Skeletal muscle tissue (tissue), 4 donors: ENCODE results near the gene CAMKMT. TPM values are rescaled to one million over a fixed set of nuclear protein-coding genes. Genes with fewer than 3 reads are reported as not detected.

Source experiments
- H3K27ac ChIP-seq: one replicate; pipeline ENCODE4 v1.7.0; 2013; ENCODE audit warnings: mild to moderate bottlenecking, low read depth, low read length, inconsistent platforms
- H3K27me3 ChIP-seq, 3 donors: one replicate each; pipeline ENCODE4 v1.7.0; 2013; ENCODE audit warnings: low read length in 3 of 3; ENCODE audit not compliant: control insufficient read depth in 3 of 3, insufficient read depth in 3 of 3
- H3K36me3 ChIP-seq, 3 donors: one replicate each; pipeline ENCODE4 v1.7.0; 2013; ENCODE audit warnings: low read length in 3 of 3; ENCODE audit not compliant: control insufficient read depth in 3 of 3, insufficient read depth in 3 of 3
- H3K4me1 ChIP-seq, 3 donors: one replicate each; pipeline ENCODE4 v1.7.0; 2013; ENCODE audit warnings: low read length in 3 of 3, mild to moderate bottlenecking in 3 of 3; ENCODE audit not compliant: control insufficient read depth in 3 of 3, insufficient read depth in 3 of 3
- H3K4me3 ChIP-seq, 3 donors: one replicate each; pipeline ENCODE4 v1.7.0; 2013; ENCODE audit warnings: low read length in 3 of 3
- H3K9ac ChIP-seq, 3 donors: one replicate each; pipeline ENCODE4 v1.7.0; 2013; ENCODE audit warnings: low read length in 3 of 3, mild to moderate bottlenecking in 3 of 3, moderate library complexity in 2 of 3, low read depth in 1 of 3
- H3K9me3 ChIP-seq, 3 donors: one replicate each; pipeline ENCODE4 v1.7.0; 2013; ENCODE audit warnings: low read length in 3 of 3; ENCODE audit not compliant: control insufficient read depth in 3 of 3
- total RNA-seq: library from RNA; depleted of rRNA; stranded (reverse); fragments of >200 nt; gene quantifications from one replicate; pipeline ENCODE4 v1.2.3, GENCODE V29; 2014
- donor health status: Osteomylitis.

The CAMKMT gene
- total RNA-seq, 1 donor from 2014 or later = 5.2 TPM

DNA sequence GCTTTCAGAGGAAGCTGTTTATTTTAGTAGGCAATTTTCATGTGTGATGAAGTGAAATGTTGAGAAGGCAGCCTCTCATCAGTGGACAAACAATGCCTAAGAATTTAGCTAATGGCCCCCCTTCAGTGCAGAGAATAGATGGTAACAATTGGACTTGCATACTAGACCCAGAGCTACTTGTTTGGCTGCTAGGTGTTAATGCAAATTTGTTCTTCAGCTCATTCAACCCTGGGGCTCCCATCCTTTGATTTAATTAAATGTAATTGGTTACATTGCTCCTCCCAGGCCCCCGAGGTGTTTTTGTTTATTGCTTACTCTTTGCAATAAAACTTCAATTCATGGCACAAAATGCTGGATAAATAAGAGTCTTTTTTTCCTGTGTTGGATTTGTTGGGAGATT is 68.6 kb downstream of the CAMKMT start:
- Histone ChIP-seq H3K4me1 (no peaks in the 10 kb centered on the region), H3K27me3 (no peaks in the 10 kb centered on the region), H3K9me3 (no peaks in the 10 kb centered on the region), H3K27ac (no peak overlapping the region), H3K36me3 (no peaks in the 10 kb centered on the region), H3K9ac (no peak overlapping the region), H3K4me3 (no peak overlapping the region)

DNA sequence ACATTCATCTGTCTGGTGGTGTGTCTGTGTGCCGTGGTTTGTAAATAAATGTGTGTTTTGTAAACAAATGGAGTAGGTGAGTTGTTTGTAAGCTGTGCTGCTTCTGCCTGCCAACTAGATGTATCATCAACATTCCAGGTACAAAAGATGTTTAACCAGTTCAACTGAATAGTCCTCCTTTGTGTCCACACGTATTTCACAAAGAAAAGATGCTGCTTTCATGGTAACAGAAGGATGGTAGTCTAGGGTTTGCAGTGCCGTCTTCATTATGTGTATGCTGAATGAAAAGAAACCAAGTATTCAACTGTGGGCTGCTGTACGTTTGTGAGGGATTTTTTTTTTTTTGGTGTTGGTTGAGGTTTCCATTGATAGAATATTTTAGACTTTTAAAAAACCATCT is 72.1 kb downstream of the CAMKMT start:
- H3K9me3 ChIP-seq = no peaks in the 10 kb centered on the region
- H3K4me1 ChIP-seq = no peaks in the 10 kb centered on the region
- H3K27me3 ChIP-seq = no peaks in the 10 kb centered on the region
- H3K4me3 ChIP-seq = no peak overlapping the region
- H3K9ac ChIP-seq = no peak overlapping the region
- no peaks in the 10 kb centered on the region for H3K36me3 ChIP-seq
- no peak overlapping the region for H3K27ac ChIP-seq

DNA sequence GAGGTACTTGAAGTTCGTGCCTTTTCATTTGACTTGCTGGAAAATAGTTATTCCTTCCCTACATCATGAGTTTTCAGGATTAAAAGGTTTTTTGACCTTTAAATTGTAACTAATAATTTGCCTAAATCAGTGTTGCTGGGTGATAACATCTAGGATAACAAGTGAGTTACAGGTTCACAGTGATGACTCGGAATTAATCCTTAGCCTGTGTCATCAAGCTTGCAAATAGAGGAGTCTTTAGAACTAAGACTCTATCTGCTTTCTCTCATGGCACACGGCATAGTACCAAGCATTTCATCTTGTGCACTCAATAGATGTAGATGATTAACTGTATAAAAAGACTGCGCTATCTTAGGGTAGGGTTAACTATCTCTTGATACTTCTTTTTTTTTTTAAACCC is 79.5 kb downstream of the CAMKMT start:
- H3K36me3 ChIP-seq = no peaks in the 10 kb centered on the region
- H3K27ac ChIP-seq = no peak overlapping the region
- no peak overlapping the region for H3K4me3 ChIP-seq
- H3K9ac ChIP-seq = no peak overlapping the region
- no peaks in the 10 kb centered on the region for H3K4me1 ChIP-seq
- no peaks in the 10 kb centered on the region for H3K27me3 ChIP-seq
- H3K9me3 ChIP-seq = no peaks in the 10 kb centered on the region

DNA sequence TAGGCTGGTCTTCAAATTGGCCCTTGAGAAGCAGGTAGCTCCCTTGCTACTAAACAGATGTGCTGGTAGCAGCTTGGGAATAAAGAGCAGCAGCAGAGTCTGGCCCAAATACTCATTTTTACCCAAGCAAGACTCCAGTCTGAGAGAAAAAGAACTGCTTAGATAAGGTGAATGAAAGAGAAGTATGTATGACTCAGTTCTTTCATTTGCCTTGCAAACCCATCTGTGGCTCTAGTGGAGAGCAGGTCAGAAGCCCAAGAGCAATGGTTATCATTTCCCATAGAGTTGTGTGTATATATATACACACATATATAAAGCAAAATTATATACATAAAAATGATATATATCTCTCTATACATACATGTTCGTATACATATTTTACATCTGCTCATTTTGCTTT is 80.3 kb downstream of the CAMKMT start:
- H3K27me3 ChIP-seq = no peaks in the 10 kb centered on the region
- H3K27ac ChIP-seq = no peak overlapping the region
- no peaks in the 10 kb centered on the region for H3K36me3 ChIP-seq
- no peak overlapping the region for H3K4me3 ChIP-seq
- H3K9ac ChIP-seq = no peak overlapping the region
- H3K4me1 ChIP-seq = no peaks in the 10 kb centered on the region
- H3K9me3 ChIP-seq = no peaks in the 10 kb centered on the region

DNA sequence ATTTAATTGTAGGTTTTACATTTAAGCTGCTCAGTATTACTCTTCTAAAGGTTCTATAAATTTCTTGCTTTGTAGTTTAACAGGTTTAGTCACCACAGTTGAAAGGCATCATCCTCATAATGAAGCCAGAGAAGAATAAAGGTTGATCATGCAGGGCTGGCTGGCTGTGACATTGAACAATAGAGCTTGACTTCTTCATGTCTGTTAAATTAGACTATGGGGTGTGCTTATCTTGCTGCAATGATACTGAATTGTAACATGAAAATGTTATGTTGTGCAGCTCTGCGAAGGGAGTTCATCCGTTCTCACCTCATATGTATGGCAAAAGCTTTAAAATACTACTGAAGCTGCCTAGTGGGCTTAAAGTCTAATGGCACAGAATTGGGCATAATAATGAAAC is 81.8 kb downstream of the CAMKMT start:
- no peaks in the 10 kb centered on the region for H3K36me3 ChIP-seq
- no peak overlapping the region for H3K27ac ChIP-seq
- H3K27me3 ChIP-seq = no peaks in the 10 kb centered on the region
- no peak overlapping the region for H3K9ac ChIP-seq
- no peak overlapping the region for H3K4me3 ChIP-seq
- H3K4me1 ChIP-seq = no peaks in the 10 kb centered on the region
- H3K9me3 ChIP-seq = no peaks in the 10 kb centered on the region

DNA sequence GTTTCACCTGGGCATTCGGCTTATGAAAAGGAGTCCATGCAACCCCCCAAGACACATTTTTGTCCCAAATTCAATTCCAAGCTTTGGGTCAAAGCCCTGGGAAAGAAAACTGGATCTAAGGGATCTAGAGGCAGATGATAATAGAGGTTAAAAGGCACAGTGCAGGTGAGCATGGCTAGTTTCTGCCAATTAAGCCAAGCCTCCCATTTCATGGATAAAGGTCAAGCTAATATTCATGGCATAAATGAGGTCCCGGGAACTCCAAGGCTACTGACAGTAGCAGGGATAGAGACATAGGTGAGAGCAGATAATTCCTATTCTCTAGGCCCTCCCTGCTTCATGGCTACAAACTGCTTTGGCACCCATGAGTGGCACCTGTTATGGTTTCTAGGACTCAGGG is 83.1 kb downstream of the CAMKMT start:
- H3K9ac ChIP-seq = no peak overlapping the region
- H3K4me3 ChIP-seq = no peak overlapping the region
- no peaks in the 10 kb centered on the region for H3K36me3 ChIP-seq
- no peaks in the 10 kb centered on the region for H3K4me1 ChIP-seq
- H3K27ac ChIP-seq = no peak overlapping the region
- H3K9me3 ChIP-seq = no peaks in the 10 kb centered on the region
- no peaks in the 10 kb centered on the region for H3K27me3 ChIP-seq

DNA sequence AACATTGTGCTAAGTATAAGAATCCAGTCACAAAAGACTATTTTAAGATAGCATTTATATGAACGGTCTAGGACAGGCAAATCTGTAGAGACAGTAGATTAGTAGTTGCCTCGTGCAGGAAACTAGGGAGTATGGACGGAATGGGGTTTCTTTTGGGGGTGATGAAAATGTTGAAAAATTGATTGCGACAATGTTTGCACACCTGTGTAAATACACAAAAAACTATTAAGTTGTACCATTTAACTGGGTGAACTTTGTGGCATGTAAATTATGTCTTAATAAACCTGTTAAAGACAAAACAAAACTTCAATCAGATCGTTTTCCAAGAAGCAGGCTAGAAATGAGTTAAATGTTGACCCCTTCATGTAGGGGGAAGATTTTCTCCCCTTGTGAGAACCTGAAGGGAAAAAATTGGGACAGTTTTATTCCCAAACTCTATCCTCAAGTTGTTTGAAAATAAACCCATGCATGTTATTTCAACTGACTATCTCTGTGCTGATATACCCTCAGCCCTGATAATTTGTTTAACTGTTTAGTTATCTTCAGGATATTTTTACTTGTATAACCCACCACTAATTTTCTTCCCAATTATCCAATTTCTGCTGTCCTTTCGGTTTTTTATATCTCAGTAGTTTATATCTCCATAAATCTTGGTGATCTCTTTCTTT is 87.2 kb downstream of the CAMKMT start:
- Histone ChIP-seq H3K36me3 (no peaks in the 10 kb centered on the region), H3K9ac (no peak overlapping the region), H3K27ac (no peak overlapping the region), H3K27me3 (no peaks in the 10 kb centered on the region), H3K4me1 (no peaks in the 10 kb centered on the region), H3K9me3 (no peaks in the 10 kb centered on the region), H3K4me3 (no peak overlapping the region)

DNA sequence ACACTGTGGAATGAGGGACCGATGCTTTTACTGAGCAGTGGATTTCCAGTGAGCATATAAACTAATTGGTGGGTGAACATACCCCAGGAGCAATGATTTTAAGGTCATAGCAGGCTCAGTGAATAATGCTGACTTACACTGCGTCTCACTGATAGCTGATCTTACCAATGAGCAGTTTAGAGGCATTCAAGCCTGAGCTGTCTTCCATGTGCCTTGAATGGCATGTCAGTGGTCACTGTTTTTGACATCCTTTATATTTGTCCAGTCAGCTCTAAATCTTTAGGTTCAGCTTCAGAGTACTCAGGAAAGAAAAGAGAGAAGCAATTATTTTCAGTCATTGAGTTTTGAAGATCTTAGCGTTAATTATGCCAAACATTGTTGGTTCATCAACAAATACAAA is 88.3 kb downstream of the CAMKMT start:
- Histone ChIP-seq H3K27me3 (no peaks in the 10 kb centered on the region), H3K36me3 (no peaks in the 10 kb centered on the region), H3K27ac (no peak overlapping the region), H3K9me3 (no peaks in the 10 kb centered on the region), H3K4me3 (no peak overlapping the region), H3K4me1 (no peaks in the 10 kb centered on the region), H3K9ac (no peak overlapping the region)

DNA sequence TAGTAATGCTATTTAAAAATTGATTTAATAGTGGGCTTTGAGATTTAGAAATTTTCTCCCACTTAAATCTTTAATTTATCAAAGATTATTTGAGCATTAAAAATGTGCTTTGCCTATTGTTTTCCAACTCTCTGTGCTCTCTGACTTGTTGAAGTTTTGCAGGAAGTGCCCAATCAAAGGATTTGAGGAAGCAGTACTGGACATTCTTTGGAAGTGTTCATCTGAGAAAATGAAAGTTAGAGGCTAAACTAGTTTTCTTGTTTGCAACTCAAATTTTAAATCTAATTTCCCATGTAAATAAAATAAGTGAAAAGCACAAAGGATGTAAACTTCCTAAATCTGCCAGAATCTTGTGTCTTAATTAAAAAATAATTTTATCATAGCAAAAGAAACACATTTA is 89.1 kb downstream of the CAMKMT start:
- Histone ChIP-seq H3K27me3 (no peaks in the 10 kb centered on the region), H3K36me3 (no peaks in the 10 kb centered on the region), H3K27ac (no peak overlapping the region), H3K4me1 (peaks cover 0 to 2% (median 0%) of the 10 kb centered on the region in 3 donors), H3K4me3 (no peak overlapping the region), H3K9ac (no peak overlapping the region), H3K9me3 (no peaks in the 10 kb centered on the region)

DNA sequence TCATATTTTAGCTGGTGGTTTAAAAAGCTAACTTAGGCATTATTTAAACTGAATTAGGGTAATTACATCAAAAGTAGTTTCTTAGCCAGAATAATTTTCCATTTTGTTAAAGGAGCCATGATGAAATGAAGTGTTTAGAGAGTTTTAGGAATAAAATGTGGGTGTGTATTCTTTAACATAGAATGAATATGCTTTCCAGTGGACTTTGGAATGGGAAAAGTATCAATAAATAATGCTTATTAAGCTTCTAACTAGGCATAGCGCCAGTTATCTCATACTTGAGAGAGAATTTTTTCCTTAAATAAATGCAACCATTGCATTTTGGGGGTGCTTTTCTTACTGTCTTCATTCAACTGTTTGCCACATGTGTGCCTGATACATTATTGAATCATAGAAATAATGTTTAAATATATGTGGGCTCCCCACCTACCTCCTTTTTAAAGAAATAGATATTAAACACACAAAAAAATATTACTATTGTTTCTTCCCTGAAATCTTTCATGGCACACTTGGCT is 90.4 kb downstream of the CAMKMT start:
- peaks cover 0 to 2% (median 0%) of the 10 kb centered on the region in 3 donors for H3K4me1 ChIP-seq
- H3K9ac ChIP-seq = no peak overlapping the region
- no peaks in the 10 kb centered on the region for H3K27me3 ChIP-seq
- H3K9me3 ChIP-seq = no peaks in the 10 kb centered on the region
- H3K4me3 ChIP-seq = no peak overlapping the region
- no peak overlapping the region for H3K27ac ChIP-seq
- H3K36me3 ChIP-seq = no peaks in the 10 kb centered on the region
